ENCODE results near the gene HOXA3.

The HOXA3 gene

DNA sequence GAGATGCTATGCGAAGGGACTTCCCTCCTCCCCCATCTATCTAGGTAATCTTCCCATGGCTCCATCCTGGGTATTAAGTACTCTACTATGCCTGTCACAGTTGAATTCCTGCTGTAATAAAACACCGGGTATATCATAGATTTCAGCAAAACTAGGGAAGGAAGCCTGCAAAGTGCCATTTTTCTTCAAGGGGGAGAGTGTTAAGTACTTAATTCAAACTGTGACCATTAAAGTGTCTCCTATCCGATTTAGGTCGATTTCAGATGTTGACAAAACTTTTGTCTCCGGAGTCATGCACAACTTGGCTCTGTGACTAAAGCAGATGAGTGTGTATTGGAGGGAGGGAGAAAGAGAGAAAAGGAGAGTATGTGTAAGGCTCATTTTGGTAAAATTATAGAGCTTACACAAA lies 26.4 kb downstream of the HOXA3 start:
- DNase-seq: no peak

DNA sequence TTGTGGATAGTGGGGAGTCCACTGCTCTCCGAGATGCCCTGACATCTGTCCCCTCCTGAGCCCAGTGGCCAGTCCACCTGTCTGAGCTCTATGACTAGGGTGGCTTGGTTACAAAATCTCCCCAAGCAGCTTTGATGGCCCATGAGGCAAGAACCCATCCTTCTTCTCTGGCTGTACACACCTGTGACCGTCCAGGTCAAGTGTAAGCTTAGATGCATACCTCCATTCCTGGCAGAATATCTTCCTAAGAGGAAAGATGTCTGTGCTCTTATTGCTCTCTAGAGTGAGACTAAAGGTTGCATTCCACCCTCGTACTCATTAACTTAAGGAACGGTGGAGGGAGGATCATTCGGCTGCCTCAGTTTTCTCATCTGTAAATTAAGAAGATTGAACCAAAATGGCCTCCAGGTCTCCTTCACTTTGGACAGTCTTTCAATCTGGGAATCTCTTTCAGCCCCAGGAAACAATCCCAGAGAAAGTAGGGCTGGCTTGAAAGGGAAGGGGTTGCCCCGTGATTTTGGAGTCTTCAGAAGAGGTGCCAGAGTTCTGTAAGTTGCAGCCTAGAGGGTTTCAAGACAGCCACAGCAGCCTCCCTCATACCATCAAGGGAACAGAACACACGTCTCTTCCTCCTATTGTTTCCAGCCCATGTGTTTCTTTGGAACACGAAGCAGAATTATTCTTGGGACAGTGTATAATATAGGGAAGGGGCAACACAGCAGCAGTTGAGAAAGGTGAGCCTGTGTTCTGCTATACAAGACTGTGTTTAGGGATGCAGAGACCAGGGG lies 27.3 kb downstream of the HOXA3 start:
- DNase-seq: no peak

DNA sequence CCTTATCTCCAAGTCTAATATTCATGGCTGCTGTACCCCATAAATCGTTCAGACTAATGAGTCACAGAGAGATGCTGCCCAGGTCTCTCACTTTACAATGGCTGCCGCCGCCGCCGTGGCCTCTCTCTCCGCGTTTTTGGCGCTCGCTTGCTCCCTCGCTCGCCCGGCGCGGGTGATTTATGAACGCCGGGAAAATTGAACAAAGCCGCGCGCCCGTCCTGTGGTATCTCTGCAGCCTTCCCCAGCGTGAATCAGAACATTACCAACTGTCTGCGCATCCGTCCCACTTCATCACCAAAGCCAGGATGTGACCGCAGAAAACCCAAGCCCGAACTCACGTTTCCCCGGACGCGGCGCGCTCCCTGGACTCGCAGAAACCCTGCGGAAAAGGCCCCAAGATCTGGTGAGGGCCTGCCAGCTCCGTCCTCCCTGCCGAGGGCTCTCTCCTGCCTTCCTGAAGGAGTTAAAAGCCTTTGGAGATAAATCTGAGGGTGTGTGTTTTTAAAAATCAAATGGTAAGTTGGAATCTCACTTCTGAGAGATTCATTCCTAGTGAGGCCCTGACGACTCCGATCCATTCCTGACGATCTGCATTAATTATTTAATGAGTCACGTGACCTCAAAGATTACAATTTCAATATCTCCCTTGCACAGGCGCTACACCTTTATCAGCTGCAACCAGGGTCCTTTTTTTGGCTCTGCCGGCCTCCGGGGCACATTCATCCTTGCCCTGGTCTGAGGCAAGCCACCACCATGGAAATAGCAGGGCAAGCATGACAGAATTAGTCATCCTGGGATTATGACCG lies 28.1 kb downstream of the HOXA3 start:
- DNase-seq: no peak

DNA sequence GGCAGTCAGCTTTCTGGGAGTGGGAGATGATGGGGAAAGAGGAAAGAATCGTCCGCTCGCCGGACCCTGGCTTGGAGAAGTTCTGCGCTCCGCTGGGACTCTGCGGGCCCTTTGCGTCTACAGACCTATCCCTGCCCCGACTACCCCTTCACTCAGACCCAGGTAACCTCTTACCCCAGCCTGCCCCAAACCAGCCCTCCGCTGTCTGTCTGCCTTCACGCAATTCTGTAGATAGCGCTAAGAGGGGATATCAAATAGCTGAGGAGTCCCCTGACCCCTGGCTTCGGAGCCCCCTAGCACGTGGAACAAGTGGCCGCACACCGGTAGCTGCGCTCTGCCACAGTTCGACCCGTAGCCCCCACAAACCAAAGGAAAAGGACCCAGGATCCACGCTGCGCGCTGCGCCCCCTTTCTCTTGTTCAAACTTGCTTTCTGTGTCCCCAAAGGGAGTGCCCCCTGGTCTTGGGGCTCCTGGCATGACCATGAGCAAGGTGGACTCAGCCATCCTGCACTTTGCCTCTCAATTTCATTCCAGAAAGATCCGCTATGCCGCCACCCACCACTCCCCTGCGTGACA lies 28.8 kb downstream of the HOXA3 start:
- DNase-seq: no peak

DNA sequence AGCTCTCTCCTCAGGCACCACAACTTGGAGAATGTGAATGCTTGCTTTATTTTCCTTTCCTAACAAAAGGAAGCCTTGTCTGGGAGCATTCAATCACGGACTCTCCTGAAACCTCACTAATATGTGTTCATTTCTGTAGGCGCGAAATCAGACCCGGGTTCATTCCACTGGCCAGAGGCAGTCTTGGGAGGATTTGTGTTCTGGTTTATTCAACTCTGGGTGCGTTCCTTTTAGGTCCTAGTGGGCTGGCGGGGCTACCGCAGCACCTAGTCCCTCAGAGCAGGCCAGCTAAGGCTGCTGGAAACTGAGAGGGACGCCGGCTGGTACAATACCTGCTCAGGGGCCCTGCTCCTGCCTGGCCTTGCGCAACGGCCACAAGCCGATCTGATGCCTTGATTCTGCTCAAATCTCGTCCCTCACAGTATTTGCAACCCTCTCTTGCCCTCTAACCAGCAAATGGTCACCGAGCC lies 29.3 kb downstream of the HOXA3 start:
- no peak for DNase-seq

DNA sequence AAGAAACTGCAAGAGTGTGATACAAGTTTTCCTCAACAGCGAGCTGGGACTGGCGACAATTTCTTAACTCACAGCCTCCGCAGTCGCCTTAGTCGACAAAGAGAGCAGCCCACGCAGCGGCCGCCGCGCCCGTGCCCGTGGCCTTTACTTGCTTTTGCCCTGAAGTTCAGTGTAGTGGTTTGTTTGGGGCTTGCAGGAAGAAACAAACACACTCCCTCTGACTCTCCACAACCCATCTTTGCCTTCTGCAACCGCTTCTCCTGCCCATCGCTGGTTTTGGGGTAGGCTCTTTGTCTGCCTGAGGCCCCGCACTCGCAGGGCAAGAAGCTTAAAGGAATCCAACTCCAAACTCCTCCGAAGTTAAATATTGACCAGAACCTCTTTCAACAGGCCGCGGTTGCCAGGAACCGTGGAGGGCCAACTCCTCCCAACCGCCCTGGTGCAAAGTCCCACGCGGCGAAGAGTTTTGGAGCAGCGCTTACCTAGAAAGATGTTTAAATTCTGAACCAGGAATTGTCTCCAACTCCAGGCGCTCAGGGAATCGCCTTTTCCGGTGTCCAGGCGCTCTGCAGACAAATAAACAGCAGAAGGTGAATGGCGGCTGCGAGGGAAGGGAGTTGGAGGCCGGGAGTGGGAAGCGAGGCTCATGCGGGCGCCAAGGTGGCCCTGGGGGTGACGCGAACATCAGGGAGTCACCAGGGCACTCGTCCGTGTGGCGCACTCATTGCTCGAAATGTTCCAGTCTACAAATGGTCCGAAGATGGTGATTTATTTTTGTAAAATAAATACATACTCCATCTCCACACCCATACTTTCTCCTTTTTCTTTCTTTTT lies 30.1 kb downstream of the HOXA3 start:
- DNase-seq: no peak

DNA sequence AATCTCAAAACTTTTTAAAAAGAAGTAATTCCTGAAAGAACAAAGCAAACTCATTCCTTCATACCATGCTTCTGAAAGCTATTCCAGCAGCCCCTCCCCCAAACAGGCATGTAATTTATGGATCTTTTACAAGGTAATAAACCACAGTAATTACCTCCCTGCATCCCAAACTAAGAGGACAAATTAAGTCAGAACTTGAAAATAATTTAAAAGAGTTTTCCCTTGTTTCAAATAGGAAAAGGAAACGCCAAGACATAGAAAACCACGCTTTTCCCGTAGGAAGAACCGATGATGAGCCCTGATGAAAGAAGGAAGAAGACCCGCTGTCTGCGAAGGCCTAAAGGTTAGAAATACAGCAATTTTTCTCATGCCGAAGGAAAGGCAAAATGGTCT lies 30.7 kb downstream of the HOXA3 start:
- no peak for DNase-seq

DNA sequence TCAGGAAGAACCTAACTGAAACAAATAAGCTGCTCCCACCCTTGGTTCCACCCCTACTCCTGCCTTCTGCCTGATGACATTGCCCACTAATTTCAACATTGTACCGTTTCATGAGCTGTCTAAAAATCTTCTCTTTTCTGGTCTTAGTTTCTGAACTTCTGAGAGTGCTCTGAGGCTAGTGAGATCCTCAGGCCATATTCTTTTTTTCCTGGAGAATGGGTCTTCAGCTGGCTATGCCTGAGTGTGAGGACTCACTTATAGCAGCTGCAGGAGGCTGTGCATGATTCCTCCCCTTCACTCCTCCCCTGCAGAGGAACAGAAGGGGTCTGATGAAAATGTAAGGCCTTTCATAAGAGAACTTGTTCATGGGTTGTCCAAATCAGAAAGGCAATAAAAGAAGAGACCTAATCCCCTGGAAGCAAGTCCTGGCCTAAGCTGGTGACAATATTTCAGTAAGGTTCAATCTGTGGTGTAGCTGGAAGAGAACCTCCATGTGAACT lies 32.9 kb downstream of the HOXA3 start:
- no peak for DNase-seq

DNA sequence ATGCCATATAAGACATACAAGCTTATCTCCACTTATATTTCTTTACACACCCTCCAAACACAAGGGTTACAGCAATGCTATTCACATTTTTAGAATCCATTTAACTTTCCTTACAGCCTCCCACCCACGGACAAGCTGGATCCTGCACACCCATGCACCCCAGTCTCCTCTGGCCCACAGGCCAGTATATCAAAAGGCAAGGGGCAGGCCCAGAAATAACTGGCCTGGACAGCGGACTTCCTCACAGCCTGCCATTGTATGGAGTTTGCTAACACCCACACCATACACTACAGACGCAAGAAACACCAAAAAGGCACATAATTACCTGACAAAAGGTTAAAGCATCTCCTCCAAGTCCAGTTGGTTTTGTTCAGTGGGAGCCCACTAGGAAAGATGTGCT lies 33.8 kb downstream of the HOXA3 start:
- DNase-seq: no peak

DNA sequence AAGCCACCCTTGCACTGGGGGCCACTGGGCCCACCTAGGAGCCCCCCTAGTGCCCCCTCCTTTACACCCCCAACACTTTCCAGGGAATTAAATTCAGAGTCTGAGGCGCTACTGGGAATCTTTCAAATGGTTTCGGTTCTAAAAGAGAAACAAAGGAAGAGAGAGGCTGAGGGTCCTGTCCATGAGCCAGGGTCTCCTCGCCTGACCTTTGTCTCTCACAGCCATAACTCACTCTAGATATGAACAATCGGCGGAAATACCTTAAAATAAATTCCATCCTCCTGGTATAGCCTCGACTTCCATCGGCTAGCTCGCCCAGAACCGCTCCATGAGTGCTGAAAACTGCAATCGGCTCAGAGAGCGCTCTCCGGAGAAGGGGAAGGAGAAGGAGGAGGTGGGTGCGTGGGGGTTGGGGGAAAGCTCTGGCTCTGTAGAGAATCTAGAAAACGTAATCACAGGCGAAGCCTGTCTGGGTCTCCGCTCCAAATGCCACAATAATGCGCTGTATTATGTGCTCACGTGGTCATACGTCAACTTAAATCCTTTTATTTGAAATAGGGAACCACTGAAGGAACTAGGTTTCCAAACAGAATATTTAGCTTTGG lies 34.4 kb downstream of the HOXA3 start:
- no peak for DNase-seq

DNA sequence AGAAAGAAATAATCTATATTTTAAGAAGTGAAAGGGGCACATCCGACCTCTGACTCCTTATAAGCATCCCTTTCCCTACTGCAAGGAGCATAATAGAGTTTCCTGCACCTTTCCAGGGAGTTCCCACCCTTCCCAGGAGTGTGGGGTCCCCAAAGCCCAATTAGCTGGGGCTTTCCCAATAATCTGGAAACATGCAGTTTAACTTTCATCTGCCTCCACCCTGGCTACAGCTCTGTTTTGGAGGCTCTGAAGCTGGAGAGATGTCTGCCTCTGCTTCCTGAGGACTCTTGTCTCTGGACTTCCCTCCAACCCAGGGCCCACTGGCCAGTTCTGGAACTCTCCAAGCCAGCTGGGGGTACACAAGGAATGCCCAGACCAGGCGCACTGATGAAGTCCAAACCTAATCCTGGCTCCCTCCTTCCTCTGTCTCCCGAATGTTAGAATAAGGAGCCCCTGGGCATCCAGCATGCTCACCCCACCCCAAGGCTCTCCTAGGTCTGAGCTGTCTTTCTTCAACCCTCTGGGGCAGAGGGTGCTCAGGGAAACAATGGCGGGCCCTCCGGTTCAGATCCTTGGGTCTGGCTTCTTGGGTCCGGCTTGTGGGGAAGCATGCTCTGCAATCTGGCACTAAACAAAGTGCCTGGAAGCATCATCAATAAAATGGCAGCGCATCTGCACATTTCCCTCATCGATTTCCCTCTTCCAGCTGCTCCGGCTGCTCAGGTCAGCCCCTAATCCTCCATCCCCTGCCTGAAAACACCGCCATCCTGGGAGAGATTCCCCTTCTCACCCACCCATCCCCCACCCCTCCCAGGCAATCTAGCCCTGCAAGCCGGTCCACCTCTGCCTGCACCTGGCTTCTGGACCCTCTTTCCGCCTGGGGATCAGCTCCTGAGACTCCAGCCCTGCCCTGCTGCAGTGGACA lies 35.2 kb downstream of the HOXA3 start:
- DNase-seq: no peak

DNA sequence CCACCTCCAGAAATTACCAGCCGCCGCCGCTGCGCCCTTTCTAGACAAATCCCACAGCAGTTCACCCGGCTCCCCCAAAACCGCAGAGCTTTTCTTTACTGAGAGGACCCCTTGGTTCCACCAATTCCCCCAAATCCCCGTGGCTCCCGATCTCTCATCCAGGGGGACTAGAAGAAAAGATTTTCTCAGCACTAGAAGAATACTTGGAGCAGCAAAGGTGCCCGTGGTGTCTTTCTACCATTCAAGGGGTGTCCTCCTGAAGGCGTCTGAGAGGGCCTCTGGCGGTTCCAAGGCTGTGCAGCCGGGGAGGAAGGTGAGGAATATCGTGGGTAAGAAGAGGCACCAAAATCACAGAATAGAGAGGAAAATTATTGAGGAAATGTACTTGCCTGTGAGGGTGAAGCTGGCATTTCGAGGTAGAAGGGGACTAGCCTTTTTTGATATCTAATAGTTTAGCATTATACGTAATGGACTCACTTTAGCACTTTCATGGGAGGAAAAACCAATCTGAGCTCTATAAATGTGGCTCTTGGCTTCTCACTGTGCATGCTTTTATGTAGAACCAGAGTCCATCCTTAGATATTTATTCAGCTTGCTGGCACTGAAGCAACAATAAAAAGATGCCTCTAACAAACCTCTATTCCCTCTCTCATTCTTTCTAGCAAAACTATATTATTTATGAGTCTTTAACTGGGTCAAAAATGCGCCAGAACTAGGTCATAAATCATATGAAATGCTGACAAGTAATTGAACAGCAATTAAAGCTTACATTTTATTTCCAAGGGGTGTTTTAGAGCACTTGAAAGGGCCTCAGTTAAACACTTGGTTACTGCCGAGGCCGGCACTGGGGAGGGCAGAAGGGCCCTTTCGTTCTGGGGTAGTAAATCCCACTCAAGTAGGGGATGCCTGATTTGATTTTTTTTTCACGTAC lies 36.1 kb downstream of the HOXA3 start:
- no peak for DNase-seq

DNA sequence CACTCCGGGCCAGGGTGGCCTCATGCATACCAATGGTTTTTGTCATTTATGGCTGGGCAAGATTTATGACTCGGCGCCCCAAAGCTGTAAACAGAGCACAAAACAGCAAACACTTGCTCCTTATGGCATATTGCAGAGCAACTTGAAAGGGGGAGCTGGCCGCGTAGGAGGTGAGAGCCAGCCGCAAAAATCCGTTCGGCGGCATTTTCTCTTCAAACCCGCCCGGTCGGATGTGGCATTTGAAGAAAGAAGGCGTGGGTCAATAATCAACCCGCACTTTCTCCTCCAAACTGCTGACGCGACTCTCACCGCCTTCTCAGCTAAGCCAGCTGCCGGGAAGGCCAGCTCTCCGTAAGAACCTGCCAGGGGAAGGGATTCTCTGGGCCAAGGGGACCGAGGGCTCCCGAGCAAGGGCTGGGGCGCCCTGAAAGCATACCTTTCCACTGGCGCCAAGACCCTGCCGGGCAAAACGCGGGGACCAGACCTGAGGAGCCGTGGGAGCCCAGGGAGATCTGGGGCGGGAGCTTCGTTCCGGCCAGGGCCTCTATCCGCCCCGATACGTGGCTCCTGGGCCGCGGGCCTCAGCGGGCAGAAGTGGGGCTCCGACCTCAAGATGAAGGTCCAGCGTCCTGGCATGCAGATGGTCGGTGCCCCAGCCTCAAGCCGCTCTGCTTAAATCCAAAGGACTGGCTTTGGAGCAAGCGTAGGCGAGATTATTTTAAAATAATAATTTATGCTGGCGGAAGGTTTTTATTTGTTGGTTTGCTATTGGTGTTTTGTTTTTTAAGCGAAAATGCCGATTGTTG lies 37.0 kb downstream of the HOXA3 start:
- DNase-seq: no peak

DNA sequence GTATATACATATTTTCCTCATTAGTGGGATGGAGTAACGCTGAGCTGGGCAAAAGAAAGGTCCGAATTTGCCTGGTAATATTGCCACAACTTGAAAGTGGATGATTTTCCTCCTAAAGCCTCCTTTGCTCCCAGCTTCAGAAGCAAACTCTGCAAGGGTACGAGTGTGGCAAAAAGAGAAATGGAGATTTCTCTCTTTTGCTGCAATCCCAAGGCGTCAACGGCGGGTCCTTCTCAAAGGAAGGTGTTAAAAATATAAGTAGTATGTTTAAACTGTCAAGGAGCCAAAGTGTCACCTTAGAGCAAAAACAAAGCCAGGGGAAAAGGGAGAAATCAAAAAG lies 37.5 kb downstream of the HOXA3 start:
- no peak for DNase-seq

DNA sequence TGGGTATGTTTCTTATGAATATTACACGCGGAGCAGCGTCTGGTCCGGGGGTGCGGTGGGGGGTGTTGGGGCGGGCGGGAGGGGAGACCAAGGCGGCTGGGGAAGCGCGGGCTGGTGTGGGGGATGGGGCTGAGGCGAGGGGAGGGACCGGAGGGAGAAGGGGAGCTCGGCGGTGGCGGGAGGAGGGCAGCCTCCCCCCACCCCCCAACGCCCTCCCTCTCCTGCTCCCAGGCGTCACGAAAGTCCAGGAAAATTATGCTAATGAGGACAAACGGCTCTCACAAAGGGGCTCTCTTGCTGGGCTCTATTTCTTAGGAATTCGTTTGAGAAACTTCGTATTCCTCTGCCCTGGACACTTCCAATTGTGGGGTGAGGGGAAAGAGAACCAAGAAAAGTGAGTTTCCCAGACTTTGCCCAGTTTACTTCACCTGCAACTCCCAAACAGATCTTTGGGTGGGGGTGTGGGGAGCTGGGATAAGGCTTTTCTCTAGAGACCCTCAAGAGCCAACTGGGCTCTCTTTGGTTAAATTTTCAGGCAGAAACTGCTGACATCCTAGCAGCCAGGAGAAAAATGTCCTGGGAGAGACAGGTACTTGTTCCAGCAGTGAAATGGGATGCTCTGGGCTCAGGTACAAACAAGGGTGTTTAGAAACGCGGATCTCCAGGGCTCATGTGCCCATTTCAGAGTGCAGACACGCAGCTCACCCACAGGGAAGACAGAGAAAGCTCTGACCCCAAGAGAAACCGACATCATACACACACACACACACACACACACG lies 38.2 kb downstream of the HOXA3 start:
- no peak for DNase-seq

DNA sequence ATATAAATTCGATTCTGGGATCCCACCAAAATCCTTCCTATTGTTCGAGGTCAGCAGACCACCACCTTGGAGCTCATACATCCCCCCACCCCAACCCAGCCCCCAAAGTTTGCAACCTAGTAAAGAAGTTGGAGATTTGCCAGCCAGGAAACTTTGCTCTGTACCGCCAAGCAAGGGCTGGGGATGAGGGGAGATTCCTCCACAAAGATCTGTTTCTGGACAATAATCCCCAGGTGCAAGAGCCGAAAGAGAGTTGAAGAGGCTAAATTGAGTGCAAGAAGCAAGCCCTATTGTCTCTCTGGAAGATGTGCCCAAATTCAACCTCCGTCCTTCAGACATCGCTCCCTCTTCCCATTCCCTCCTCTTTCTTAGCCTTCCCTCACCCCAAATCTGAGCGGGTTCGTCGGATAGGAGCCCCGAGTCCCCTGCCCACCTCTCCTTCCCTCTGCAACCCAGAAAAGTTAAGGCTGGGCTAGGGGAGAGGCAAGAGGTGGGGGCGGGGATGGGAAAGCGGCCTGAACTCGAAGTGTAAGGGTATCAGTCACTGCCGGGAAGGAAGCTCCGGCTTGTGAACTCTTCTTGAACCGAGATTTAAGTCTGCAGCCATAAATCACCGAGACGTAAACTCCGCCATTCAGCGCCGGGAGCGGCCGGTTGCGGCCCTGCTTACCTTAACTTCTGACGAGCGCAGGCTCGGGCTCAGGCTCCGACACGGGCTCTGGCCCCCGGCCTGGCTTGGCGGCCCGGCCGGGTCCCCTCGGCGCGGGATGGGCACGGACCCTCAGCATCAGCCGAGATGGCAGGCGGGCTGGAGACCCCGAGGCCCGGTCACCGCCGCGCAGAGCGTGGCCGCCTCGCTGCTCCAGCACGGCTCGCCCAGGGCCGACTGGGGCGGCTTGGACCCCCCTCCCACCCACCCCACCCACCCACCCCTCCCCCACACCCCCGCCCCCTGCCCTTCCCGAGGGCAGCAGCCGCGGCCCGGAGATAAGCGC lies 39.1 kb downstream of the HOXA3 start:
- no peak for DNase-seq

DNA sequence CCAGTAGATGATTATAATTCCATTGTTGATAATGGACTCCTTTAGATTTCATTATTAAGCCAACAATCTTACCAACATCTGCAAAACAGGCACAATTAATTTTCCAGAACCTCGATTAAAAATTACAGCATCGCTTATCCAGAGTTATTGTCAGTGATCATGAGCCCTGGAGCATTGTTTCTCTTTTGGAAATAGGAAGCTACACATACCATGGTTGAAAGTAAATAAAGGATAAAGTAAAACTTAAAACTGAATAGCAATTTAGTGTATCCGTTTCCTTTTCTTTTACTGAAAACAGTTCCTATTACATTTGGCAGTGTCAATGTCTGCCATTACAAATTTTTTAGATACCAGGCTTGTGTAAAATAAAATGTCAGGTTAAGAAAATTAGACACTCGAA lies 40.0 kb downstream of the HOXA3 start:
- DNase-seq: no peak
